Activated T-cell treated with anti-CD3 and anti-CD28 coated beads, Interleukin-2, amount 50 U/mL, for 72 hours (primary cell): ENCODE measurements around the gene LRP1B. TPM values are rescaled to one million over a fixed set of nuclear protein-coding genes. Genes with fewer than 3 reads are reported as not detected.
"Not testable (repeated sequence)": the region's sequence is repeated elsewhere in the genome, so short reads cannot be mapped to it uniquely, and the experiment has no call there.

Experiments
- ATAC-seq, 2 donors: fragments of 150-1000 bp; cut with Tn5 transposase; replicated peaks in 1 of 2; 2 replicates each; pipeline ENCODE4 v1.10.0; 2021; ENCODE audit warnings: moderate library complexity in 2 of 2, mild to moderate bottlenecking in 1 of 2
- DNase-seq, 2 donors: peaks; one replicate each; pipeline ENCODE4 v3.0.0; 2021 to 2022; ENCODE audit warnings: mixed read lengths in 1 of 2
- H3K27ac Mint-ChIP-seq: one replicate; pipeline ENCODE4 v1.8.0; 2022; ENCODE audit warnings: mild to moderate bottlenecking, moderate library complexity, mixed read lengths
- H3K27me3 Mint-ChIP-seq: one replicate; pipeline ENCODE4 v1.8.0; 2022; ENCODE audit warnings: low read depth, mixed read lengths
- H3K36me3 Mint-ChIP-seq, 2 donors: one replicate each; pipeline ENCODE4 v1.8.0; 2022; ENCODE audit warnings: mixed read lengths in 2 of 2, mild to moderate bottlenecking in 1 of 2; ENCODE audit not compliant: insufficient read depth in 2 of 2
- H3K4me1 Mint-ChIP-seq: one replicate; pipeline ENCODE4 v1.8.0; 2022; ENCODE audit warnings: low read depth, mixed read lengths
- H3K4me3 Mint-ChIP-seq, 2 donors: one replicate each; pipeline ENCODE4 v1.8.0; 2022; ENCODE audit warnings: mild to moderate bottlenecking in 2 of 2, mixed read lengths in 2 of 2, moderate library complexity in 2 of 2
- H3K9me3 Mint-ChIP-seq, 2 donors: one replicate each; pipeline ENCODE4 v1.8.0; 2022; ENCODE audit warnings: mixed read lengths in 2 of 2
- total RNA-seq, 2 donors: library from RNA; stranded (reverse); gene quantifications; one replicate each; pipeline ENCODE4 v1.2.3, GENCODE V29; 2022

LRP1B gene
- total RNA-seq, 2 donors from 2014 or later = not detected

DNA sequence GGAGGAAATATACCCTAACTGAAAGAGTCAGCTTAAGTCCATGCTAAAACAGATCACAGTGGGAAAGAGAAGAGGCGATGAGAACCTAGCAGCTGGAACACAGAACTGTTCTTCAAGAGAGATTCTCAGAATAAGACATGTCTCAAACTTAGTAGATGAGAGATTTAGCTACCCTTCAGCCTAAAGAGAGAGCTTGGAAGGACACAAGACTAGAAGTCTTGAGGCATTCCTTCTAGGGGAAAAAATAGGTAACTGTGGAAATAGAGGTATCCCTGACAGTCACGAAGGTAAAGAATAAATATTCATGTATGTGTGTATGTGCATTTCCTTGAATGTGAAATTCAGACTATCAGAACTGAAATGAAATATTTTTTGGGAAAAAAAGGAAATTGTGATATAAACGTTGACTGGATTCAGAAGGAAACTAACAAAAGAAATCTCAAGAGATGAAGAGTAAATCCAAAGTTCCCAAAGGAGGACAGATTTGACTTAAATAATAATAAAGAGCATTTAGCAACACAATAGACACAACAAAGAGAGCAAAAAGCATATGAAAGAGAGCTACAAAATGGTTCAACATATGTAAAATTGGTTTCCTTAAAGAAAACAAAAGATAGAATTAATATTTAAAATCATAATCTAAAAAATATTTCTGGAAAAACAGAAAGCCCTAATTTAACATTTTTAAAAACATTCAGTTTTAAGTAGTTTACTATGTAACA lies 258.7 kb downstream of the LRP1B start:
- no peak for DNase-seq
- Mint-ChIP-seq H3K36me3 (no peaks in the 10 kb centered on the region), H3K4me3 (no peak overlapping the region), H3K4me1 (no peaks in the 10 kb centered on the region), H3K9me3 (peaks cover 7 to 8% of the 10 kb centered on the region in 2 donors), H3K27me3 (no peaks in the 10 kb centered on the region), H3K27ac (no peak overlapping the region)
- no peak for ATAC-seq

DNA sequence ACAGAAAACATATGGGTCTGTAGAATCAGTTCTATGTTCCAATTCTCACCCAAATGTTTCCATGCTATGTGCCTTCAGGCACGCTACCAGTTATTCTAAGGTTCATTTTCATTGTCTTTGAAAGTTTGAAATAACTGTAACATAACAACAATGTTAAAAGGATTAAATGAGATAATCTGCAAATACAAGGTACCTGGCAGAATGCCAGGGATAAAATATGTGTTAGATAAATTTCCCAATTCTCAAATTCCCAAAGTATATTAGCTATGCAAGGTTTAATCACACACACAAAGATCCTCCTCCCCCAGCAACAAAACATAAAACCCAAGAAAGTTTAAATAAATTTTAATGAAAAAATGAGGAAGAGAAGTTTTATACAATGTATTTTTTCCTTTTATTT lies 261.2 kb downstream of the LRP1B start:
- Mint-ChIP-seq H3K27ac (no peak overlapping the region), H3K4me3 (no peak overlapping the region), H3K36me3 (no peaks in the 10 kb centered on the region), H3K4me1 (no peaks in the 10 kb centered on the region), H3K9me3 (peaks cover 8 to 10% of the 10 kb centered on the region in 2 donors), H3K27me3 (no peaks in the 10 kb centered on the region)
- DNase-seq (no peak), ATAC-seq (no peak)

DNA sequence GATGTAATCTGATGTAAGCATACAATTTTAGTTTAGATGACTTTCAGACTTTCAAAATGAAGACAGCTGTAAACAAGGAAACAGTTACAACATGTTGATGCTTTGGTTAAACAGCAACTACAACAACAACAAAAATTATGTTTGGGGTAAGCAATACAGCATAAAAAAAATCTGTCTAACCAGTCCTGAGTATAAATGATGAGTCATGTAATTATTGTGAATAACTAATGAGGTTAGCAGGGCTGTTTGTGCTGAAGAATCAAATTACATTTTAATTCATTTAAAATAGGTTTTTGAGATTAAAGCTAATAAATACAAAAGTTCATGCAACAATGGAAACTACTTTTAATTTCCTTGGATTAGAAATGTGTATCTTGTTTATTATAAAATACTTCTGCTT lies 266.9 kb downstream of the LRP1B start:
- Mint-ChIP-seq H3K27ac (no peak overlapping the region), H3K9me3 (peaks cover 0 to 6% of the 10 kb centered on the region in 2 donors), H3K4me1 (no peaks in the 10 kb centered on the region), H3K27me3 (no peaks in the 10 kb centered on the region), H3K4me3 (no peak overlapping the region), H3K36me3 (no peaks in the 10 kb centered on the region)
- no peak for ATAC-seq
- DNase-seq = no peak

DNA sequence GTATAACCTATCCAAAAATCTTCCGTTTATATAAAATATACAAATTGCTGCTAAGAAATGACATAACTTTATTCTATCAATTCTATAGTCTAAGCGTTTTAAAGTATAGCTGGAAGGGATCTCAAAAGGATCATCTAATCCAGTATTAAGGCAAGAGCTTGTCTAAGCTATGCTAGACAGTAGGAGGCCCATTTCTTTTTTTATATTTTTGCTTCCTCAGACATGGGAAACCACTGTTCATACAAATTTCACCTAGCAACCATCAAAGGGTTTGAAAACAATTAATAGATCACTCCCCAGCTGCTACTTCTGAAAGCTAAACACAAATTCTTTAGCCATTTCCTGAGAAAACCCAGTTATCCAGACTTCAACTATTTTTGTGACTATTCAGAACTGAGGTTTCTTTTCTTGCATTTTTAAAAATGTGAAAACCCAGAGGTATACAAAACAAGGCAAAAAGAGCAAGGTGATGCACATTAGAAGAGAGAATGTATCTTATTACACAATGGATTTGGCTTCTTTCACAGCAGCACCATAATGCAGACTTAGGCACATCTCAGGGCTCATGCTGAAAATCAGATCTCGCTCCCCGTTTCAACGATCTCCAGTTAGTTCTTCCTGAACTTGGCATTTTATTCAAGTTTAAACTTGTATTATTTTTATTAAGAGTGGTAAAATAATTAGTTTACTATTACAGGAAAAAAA lies 274.4 kb downstream of the LRP1B start:
- Mint-ChIP-seq H3K27ac (no peak overlapping the region), H3K36me3 (no peaks in the 10 kb centered on the region), H3K27me3 (no peaks in the 10 kb centered on the region), H3K4me1 (no peaks in the 10 kb centered on the region), H3K9me3 (peaks cover 1 to 9% of the 10 kb centered on the region in 2 donors), H3K4me3 (no peak overlapping the region)
- DNase-seq = no peak
- no peak for ATAC-seq

DNA sequence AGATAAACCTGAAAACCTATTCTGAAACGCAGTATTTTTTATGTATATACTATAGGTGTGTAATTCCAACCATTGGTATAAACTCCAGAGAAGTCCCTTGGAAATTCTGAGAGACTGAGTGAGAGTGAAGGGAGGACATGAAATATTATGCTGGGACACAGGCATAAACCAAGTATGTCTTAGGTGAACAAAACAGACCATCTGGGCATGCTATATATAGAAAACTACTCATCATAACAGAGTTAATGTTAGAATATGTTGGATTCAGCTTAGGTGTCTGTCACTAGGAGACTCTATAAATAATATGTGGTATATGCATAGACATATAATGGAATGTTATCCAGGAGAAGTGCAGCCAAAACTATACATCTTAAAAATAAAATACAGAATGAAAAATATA lies 282.6 kb downstream of the LRP1B start:
- peaks cover 1 to 6% of the 10 kb centered on the region in 2 donors for H3K9me3 Mint-ChIP-seq
- no peak overlapping the region for H3K4me3 Mint-ChIP-seq
- ATAC-seq = no peak
- no peaks in the 10 kb centered on the region for H3K36me3 Mint-ChIP-seq
- DNase-seq = no peak
- no peak overlapping the region for H3K27ac Mint-ChIP-seq
- H3K27me3 Mint-ChIP-seq = no peaks in the 10 kb centered on the region
- no peaks in the 10 kb centered on the region for H3K4me1 Mint-ChIP-seq

DNA sequence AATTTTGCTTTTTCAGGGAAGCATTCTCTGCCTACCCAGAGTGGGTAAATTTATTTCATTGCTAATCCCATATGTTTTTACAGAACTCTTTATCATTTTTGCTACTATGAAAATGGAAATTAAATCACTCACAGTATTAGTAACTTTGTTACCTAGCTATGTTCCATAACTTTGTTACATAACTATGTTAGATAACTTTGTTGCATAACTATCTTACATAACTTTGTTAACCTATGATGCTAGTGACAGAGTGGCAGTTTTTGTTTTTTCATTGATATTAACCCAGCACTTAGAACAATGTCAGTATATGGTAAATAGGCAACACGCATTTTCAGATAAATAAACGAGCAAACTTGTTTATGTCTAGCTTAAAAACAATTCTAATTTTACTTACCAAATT lies 286.6 kb downstream of the LRP1B start:
- Mint-ChIP-seq H3K36me3 (no peaks in the 10 kb centered on the region), H3K27me3 (no peaks in the 10 kb centered on the region), H3K27ac (no peak overlapping the region), H3K4me1 (no peaks in the 10 kb centered on the region), H3K4me3 (no peak overlapping the region), H3K9me3 (peaks cover 1 to 6% of the 10 kb centered on the region in 2 donors)
- DNase-seq (no peak), ATAC-seq (no peak)

DNA sequence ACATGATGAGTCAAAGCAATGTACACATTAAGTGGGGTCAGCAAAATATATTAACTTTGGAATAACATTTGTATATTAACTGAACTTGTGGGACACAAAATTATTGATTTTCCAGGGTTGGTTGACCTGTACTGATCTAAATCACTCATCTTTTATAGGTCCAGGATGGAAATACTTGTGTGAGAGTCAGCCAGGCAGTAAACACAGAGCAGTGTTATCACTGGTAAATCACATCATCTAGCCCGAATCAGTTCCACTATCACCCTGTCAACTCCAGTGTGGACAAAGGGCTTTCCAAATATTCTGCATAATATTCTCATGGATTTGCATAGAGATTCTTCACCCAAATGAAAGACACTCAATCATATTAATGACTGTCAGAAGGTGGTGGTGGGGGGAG lies 295.7 kb downstream of the LRP1B start:
- Mint-ChIP-seq H3K27me3 (no peaks in the 10 kb centered on the region), H3K27ac (no peak overlapping the region)

DNA sequence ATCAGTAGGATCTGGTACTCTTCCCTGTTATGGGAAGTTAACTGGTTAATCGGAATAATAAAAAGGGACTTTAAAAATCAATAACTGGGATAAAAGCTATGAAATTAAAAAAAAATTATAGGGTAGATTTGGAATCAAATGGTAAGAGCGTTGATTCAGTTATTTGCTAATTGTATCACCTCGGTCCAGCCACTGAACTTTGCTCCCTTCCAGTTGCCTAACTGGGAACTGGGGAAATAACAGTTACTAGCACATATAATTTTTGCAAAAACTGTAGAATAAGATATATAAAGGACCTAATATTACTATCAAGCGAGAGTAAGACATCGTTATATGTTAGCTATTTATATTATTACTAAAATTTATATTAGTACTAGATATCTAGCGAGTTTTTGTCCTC lies 302.1 kb downstream of the LRP1B start:
- no peak for ATAC-seq
- Mint-ChIP-seq H3K27ac (no peak overlapping the region), H3K36me3 (no peaks in the 10 kb centered on the region)

More for the DNA sequence above, 295.7 kb downstream of the LRP1B start:
- H3K9me3 Mint-ChIP-seq = peaks cover 4% of the 10 kb centered on the region in 2 donors
- no peaks in the 10 kb centered on the region for H3K4me1 Mint-ChIP-seq
- H3K4me3 Mint-ChIP-seq = no peak overlapping the region
- ATAC-seq = no peak
- H3K36me3 Mint-ChIP-seq = no peaks in the 10 kb centered on the region
- DNase-seq = no peak

DNA sequence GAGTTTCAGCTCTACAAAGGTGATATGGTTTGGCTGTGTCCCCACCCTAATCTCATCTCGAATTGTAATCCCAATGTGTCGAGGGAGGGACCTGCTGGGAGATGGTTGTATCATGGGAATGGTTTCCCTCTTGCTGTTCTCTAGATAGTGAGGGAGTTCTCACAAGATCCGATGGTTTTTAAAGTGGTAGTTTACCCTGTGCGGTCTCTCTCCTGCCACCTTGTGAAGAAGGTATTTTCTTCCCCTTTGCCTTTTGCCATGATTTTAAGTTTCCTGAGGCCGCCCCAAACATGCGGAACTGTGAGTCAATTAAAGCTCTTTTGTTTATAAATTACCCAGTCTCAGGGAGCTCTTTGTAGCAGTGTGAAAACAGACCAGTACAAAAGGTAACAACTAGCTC lies 306.0 kb downstream of the LRP1B start:
- peaks cover 1 to 2% of the 10 kb centered on the region in 2 donors for H3K9me3 Mint-ChIP-seq
- DNase-seq = no peak
- H3K27me3 Mint-ChIP-seq = no peaks in the 10 kb centered on the region
- no peak overlapping the region for H3K27ac Mint-ChIP-seq
- H3K4me3 Mint-ChIP-seq = no peak overlapping the region
- ATAC-seq = no peak
- no peaks in the 10 kb centered on the region for H3K36me3 Mint-ChIP-seq
- H3K4me1 Mint-ChIP-seq = no peaks in the 10 kb centered on the region

More for the DNA sequence above, 302.1 kb downstream of the LRP1B start:
- H3K4me1 Mint-ChIP-seq = no peaks in the 10 kb centered on the region
- DNase-seq = no peak
- peaks cover 0 to 2% of the 10 kb centered on the region in 2 donors for H3K9me3 Mint-ChIP-seq
- H3K4me3 Mint-ChIP-seq = no peak overlapping the region
- H3K27me3 Mint-ChIP-seq = no peaks in the 10 kb centered on the region

DNA sequence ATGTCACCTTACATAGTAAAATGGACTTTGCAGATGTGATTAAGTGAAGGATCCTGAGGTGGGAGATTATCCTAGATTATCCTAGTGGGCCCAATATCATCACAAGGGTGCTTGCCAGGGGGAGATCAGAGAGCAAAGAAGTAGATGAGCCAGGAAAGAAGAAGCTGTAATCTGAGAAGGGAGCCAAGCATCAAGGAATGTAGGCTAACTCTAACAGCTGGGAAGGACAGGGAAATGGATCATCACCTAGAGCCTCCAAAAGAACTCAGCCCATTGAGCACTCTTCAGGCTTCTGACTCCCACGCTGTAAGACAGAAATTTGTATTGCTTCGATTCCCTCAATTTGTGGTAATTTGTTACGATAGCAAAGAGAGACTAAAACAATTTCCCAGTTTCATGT lies 309.9 kb downstream of the LRP1B start:
- Mint-ChIP-seq H3K4me1 (no peaks in the 10 kb centered on the region), H3K27me3 (no peaks in the 10 kb centered on the region), H3K36me3 (no peaks in the 10 kb centered on the region), H3K27ac (no peak overlapping the region), H3K4me3 (no peak overlapping the region), H3K9me3 (peaks cover 1 to 3% of the 10 kb centered on the region in 2 donors)
- no peak for ATAC-seq
- no peak for DNase-seq

DNA sequence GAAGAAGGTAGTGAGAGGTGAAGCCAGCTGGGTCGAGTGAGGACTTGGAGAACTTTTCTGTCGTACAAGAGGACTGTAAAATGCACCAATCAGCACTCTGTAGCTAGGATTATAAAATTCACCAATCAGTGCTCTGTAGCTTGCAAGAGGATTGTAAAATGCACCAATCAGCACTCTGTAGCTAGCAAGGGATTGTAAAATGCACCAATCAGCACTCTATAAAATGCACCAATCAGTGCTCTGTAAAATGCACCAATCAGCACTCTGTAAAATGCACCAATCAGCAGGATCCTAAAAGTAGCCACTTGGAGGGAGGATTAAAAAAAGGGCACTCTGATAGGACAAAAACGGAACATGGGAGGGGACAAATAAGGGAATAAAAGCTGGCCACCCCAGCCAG lies 315.5 kb downstream of the LRP1B start:
- peaks cover 16 to 22% of the 10 kb centered on the region in 2 donors for H3K9me3 Mint-ChIP-seq
- not testable (repeated sequence) for ATAC-seq, H3K4me1 Mint-ChIP-seq, H3K27me3 Mint-ChIP-seq, H3K36me3 Mint-ChIP-seq, H3K4me3 Mint-ChIP-seq, H3K27ac Mint-ChIP-seq, DNase-seq

DNA sequence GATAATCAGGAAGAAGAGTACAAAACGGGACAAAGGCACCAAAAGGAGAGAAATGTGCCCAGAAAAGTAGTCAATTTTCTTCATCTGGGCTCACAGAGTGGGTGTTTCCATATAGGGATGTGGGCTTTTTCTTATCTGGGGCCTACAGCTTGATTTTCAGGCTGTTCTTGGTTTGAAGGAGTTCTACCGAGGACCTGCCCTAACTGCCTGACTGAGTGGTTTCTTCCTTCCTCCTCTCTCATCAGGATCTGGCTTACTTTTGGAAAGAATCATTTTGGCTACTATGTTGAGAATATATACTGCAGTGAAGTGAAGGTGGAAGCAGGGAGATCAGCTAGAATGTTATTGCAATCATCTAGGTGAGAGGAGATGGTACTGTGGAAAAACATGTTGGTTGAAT lies 316.7 kb downstream of the LRP1B start:
- Mint-ChIP-seq H3K9me3 (peaks cover 18 to 21% of the 10 kb centered on the region in 2 donors), H3K27ac (no peak overlapping the region), H3K36me3 (peaks cover 3 to 5% of the 10 kb centered on the region in 2 donors), H3K4me1 (no peaks in the 10 kb centered on the region), H3K4me3 (no peak overlapping the region), H3K27me3 (no peaks in the 10 kb centered on the region)
- ATAC-seq (no peak), DNase-seq (no peak)

DNA sequence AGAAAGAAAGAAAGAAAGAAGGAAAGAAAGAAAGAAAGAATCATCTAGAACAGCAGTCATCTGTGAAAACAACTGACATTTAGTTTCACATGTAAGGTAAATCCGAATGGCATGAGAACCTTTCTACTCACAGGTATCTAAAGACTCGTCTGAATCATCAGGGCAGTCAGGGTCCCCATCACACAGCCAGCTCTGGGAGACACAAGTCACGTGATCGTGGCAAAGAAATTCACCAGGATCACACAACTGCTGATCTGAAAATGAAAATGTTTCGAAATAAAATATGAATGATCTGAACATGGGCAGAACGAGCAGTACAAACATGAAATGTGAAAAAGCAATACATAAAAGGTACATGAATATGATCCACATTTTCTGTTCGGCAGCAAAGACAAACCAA lies 320.7 kb downstream of the LRP1B start:
- peaks cover 16 to 22% of the 10 kb centered on the region in 2 donors for H3K9me3 Mint-ChIP-seq
- no peak overlapping the region for H3K27ac Mint-ChIP-seq
- peaks cover 3 to 5% of the 10 kb centered on the region in 2 donors for H3K36me3 Mint-ChIP-seq
- ATAC-seq = no peak
- H3K27me3 Mint-ChIP-seq = no peaks in the 10 kb centered on the region
- DNase-seq = no peak
- no peaks in the 10 kb centered on the region for H3K4me1 Mint-ChIP-seq
- no peak overlapping the region for H3K4me3 Mint-ChIP-seq
